Stimulated activated CD8-positive, alpha-beta memory T cell treated with anti-CD3 and anti-CD28 coated beads, Interleukin-12 subunit alpha, Interleukin-12 subunit beta, amount 100 ng/mL, for 1 hour (primary cell): ENCODE data around the gene PLCB2.

Experiments used
- DNase-seq: peaks from one replicate; pipeline ENCODE4 v3.0.0-alpha.2; 2020; ENCODE audit warnings: low read depth

Gene PLCB2, protein sequence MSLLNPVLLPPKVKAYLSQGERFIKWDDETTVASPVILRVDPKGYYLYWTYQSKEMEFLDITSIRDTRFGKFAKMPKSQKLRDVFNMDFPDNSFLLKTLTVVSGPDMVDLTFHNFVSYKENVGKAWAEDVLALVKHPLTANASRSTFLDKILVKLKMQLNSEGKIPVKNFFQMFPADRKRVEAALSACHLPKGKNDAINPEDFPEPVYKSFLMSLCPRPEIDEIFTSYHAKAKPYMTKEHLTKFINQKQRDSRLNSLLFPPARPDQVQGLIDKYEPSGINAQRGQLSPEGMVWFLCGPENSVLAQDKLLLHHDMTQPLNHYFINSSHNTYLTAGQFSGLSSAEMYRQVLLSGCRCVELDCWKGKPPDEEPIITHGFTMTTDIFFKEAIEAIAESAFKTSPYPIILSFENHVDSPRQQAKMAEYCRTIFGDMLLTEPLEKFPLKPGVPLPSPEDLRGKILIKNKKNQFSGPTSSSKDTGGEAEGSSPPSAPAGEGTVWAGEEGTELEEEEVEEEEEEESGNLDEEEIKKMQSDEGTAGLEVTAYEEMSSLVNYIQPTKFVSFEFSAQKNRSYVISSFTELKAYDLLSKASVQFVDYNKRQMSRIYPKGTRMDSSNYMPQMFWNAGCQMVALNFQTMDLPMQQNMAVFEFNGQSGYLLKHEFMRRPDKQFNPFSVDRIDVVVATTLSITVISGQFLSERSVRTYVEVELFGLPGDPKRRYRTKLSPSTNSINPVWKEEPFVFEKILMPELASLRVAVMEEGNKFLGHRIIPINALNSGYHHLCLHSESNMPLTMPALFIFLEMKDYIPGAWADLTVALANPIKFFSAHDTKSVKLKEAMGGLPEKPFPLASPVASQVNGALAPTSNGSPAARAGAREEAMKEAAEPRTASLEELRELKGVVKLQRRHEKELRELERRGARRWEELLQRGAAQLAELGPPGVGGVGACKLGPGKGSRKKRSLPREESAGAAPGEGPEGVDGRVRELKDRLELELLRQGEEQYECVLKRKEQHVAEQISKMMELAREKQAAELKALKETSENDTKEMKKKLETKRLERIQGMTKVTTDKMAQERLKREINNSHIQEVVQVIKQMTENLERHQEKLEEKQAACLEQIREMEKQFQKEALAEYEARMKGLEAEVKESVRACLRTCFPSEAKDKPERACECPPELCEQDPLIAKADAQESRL

DNA sequence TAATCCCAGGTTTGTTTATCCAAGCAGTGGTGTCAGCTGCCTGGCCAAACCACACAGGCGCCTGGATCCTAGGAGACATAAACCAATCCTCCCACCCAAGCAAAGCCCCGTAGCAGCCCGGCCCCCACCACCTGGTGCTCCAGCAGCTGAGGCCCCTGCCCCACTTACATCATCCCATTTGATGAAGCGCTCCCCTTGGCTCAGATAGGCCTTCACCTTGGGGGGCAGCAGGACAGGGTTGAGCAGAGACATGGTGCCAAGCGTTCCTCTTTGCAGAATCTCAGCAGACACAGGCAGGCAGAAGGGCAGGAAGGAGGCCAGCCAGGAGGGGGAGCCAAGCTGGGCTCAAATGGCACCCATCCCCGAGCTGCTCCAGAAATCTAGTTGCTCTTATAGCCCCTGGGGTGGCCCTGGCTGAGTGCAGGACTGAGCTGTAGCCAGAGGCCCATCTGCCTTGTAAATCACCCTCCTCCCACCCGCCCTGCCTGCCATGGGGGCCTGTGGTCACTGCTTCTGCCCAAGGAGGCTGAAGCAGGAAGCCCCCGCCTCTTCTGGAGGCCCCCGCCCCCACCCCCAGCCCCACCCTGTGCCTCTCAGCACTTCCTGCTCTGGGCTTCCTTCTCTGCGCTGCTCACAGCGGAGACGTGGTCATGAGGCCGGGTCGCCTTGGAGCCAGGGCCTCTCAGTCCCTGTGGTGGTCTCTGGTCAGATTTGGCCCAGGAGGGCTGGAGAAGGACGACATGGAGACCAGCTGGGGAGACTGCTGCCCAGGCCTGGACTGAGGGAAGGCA lies at the start of gene PLCB2:
PLCB2 (minus strand) TSS at position 515 of the 791 bp plus-strand sequence; CDS start at position 252, 263 bp downstream.
- DNase-seq: peak; percentile 47

DNA sequence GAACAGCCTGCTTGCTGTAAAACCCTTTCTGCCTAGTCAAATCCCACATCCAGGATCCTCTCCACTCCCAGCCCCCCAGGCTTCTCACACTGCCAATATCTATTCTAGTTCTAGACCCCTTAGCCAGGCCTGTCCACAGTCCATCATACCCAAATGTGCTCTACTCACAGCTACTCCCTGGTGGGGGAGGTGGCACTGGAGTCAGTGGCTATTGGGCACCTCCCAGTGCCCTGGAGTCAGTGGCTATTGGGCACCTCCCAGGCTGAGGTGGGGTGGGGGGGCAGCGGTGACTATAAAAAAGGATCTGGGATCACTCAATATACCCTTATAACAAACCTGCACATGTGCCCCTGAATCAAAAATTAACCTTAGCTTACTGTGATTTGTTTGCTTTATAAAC lies 49.5 kb upstream of the PLCB2 start:
- DNase-seq: no peak

DNA sequence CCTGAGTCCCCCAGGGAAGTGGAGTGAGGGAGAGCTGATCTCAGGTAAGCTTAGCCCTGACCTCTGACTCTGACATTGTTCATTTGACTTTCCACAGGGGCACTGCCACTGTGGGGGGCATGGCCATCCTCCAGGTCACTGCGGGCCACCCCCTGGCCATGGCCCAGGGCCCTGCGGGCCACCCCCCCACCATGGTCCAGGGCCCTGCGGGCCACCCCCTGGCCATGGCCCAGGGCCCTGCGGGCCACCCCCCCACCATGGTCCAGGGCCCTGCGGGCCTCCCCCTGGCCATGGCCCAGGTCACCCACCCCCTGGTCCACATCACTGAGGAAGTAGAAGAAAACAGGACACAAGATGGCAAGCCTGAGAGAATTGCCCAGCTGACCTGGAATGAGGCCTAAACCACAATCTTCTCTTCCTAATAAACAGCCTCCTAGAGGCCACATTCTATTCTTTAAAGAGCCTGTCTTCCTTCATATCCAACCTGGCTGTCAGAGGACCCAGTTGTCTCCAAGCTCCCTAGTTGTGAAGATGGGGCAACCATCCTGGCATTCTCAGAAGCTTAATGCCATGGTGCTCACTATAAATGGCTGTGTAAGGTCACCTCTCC lies 48.3 kb upstream of the PLCB2 start:
- no peak for DNase-seq

DNA sequence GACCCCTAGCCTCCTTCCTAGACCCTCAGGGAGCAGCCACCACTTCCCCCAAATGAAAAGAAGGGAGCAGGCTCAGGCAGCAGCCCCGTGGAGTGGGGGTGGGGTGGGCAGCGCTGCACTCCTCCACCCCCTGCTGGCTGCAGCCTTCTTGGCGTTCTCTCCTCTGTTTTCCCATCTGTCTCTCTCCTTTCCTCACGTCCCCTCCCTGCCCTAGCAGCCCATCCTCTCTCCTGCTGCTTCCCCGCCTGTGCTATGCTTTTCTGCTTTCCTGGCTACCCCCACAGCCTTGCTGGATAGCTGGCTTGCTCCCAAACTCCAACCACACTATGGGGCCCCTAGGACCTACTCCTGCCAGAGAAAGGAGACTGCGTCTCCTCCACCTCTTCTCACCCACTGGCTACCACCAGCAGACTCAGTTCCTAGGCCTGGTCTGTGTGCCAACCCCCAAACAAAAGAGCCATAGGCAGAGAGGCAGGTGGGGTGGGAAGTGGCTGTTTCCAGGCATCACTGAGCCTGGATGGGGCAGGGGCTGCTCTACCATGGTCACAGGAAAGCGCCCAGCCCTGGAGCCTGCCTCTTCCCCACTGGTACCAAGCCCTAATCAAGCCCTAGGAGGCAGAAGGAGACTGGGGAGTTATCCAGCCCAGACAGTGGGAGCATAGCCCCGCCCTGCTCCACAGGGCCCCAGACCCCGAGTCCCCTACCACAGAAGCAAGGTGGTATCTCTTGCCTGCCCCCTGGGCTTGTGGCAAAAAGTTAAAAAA lies 46.9 kb upstream of the PLCB2 start:
- DNase-seq: no peak

DNA sequence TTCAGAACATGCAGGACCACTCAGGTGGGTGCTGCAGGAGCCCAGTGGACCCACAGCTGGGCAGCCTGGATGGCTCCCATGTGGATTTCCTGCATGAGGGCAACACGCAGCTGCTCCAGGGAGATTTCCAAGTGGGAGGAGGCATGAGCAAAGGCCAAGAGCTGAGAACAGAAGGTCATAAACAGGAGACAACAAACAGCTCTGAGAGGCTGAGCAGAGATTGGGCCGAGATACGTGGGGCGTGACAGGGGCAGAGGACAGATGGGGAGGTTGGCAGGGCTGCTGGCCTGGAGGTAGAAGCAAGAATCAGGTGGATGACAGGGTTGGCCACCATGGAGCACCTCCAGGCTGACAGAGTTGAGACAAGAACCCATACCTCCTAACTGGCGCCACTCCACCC lies 46.0 kb upstream of the PLCB2 start:
- DNase-seq: no peak

DNA sequence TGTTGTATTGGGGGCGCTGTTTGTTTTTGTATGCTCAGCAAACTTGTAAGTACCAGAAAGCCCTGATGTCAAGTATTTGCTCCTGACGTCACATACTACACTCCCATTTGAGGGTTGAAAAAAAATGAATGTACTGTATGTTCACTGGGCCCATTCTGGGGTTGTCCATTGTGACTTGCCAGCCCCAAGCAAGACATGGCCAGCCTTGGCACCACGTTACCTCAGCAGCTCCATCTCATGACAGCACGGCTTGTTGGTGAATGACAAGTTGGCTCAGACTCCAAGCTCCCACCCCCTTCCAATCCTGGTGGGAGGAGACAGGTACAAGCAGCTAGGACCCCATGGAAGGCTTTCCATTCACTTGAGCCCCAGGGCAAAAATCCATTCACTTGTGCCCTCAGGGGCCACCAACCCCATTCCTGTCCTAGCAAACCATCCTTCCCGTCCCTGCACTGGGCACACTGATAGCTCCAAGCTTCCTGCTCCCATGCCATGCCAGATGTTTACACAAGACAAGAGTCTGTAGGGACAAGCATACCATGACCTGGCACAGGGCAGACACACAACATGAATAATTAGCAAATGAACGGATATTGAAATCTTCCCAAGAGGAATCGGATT lies 44.7 kb upstream of the PLCB2 start:
- DNase-seq: no peak

DNA sequence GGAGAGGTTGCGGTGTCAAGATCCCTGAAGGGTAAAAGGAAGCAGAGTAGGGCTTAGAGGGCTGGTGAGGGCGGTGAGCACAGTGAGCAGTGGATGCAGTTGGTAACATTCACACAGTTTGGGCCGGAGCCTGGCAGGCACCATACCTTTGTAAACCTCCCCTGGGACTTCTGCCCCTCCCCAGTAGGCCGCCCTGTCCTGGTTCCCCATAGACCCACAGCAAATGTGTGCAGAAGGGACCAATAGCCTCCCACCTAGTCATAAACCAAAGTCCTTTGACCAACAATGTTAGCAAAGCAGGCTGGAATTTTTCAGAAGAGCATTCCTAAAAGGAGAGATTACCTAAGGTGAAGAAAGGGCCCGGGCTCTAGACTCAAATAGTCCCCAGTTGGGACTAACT lies 41.4 kb upstream of the PLCB2 start:
- DNase-seq: no peak

DNA sequence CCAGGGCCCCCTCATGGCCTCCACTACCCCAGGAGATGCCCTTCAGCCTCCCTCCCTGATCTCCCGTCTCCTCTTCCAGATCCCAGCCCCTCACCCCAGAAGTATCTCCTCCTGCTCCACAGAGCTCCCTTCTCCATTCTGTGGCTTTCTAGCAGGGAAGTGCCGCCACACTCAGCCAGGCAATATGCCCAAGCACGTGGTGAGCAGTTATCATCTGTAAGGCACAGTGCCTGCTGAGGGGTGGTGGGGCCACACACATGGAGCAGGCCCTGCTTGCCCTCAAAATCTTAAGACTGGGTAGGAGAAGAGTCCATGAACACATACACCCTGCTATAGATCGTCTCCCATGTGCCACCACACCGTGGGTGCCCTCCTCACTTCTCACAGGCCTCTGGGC lies 40.7 kb upstream of the PLCB2 start:
- DNase-seq: no peak

DNA sequence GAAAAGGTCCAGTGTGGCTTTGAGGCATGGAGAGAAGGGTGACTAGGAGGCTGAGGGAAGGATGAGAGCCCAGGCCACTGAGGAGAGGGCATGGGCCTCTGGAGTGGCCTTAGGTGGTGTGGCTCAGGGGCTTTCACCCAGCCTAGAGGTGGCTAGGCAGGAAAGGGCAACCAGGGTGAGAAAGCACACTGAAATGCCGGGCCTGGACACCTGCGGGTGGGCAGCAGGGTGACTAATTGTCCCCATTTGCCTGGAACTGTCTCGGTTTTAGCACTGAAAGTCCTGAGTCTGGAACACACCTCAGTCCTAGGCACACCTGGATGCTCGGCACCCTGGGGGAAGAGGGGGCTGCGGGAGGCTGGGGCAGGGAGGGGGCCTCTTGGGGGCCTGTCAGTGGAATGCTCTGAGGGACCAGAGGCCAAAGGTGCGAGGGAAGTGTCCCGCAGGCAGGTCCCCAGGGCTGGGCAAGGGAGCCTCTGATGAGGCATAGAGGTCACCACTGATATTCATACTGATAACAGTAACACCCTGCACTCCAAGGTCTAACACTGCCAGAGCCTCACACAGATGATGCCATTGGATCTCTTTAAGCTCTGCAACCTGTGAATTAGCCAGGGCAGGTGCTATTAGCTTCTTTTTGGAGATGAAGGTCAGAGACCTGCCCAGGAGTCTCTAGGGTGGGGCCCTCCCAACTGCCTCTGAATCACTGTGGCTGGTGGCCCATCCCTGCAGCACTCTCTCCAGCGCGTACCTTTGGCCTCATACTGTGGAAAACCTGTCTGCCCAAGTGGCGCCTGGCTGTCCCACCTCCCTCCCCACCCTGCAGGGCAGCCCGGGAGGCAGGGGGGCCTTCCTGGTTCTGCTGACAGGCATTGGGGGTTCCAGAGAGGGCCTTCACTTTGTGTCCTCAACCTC lies 40.1 kb upstream of the PLCB2 start:
- no peak for DNase-seq

DNA sequence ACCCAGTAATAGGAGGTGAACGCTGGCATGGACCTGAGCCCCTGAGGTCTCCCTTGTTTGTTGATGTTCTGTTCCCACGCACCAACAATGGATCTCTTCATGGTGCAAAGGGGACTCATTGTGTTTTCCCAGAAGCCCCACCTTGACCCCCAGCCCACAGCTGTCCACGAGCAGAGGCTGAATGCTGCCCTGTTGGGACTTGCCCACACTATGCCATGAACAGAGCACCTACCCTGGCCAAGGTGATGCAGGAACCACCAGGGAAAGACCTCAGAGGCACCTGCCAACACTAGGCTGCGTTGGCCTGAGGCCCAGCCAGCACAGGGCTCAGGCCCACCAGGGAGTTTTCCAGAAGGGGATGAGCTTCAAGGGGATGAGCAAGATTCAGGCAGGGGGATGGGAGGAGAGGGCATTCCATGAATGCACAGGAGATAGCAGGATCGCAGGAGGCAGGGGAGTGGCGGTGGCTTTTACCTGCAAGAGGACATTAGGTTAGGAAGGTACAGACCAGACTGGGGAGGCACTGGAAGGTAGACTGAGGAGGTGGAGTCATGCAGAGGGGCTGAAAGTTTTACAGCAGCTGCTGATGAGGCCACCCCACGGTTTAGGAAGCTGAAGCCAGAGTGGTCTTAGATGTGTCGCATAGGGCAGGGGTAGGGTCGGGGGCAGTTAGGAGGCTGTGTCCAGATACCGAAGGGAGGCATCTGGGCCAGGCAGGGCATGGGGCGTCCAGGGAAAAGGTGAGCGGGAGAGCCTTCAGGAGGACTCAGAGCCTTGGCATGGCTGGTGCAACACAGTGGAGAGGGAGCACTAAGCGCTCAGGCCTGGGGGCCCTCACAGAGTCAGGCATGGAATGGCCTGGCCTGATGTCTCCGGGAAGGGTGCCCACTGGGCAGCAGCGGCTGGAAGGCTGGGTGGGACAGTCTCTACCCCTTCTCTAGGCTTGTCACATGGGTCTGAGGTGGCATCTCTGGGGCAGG lies 39.1 kb upstream of the PLCB2 start:
- no peak for DNase-seq

DNA sequence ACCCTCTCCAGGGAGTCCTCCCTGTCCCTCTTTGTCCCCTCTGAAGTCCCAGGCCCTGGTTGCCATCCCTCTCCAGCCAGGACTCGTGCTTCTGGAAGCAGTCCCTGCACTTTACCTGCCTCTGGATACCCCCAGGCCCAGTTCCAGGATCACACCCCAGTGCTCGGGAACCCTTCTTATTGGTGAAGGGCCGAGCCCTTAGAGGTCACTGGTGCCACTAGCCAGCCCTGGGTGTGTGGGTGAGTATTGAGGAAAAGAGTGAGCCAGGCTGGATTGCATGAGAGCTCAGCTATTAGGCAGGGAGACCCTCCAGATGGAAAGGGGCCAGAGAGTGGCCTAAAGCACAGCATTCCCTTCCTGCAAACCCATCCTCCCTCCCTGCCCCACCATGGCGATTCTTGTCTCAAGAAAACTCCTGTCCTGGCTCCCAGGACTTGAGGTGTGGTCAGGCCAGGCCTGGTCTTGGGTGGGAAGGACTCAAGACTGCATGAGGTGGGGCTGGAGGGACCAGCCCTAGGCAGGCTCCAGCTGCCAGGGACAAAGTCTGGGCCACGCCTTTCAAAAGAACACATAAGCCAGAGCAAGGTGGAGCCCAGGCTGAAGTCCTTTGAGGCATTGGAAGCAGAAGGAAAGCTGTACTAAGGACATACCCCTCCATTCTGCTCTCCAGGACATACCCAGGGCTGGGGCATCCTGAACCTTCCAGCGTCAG lies 38.3 kb upstream of the PLCB2 start:
- DNase-seq: no peak

DNA sequence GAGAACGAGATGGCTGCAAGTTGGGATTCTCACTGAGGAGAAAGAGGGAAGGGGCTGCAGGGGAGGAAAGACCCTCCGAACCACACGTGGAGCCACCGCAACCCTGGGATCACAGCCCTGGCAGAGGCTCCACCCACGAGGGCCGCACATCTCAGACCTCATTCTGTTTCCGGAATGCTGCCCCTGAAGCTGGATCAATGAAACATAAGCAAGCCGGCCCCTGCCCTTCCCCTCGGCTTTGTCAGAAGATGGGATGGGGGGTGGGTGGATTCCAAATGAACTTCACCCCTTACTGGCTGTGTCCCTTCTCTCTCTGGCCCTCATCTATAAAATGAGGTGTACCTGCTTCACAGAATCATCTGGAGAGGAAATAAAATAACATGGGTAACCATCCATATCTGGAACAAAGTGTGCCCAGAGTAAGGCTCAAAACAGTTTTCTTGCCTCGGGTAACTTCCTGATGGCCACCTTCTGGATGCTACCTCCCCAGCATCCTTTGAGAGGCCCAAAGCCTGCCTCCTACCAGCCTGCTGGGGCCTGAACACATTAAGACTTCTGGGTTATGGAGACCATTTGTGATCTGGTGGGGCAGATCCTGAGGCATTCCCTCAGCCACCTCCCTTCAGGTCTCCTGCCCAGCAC lies 37.6 kb upstream of the PLCB2 start:
- DNase-seq: no peak

DNA sequence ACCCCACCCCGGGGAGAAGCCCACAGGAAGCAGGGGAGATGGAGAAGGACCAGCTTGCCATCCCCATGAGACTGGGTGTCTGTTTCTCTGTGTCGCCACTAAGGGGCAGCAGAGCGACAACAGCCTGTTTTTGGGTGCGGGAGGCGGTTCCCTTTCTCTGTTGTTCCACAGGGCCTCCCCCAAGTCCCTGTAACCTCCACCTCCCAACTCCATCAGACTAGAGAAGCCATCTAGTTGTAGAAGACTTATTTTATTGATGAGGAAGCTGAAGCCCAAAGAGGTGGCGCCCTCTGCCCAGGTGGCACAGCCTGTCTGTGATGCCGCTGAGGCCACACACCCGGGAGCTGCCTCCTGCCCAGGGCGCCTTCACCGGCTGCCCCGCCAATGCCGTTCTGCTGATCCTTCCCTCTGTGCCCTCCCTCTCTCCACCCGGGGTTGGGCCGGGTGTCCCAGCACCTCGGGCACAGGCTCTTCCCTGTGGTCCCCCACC lies 36.9 kb upstream of the PLCB2 start:
- DNase-seq: peak; percentile 59

DNA sequence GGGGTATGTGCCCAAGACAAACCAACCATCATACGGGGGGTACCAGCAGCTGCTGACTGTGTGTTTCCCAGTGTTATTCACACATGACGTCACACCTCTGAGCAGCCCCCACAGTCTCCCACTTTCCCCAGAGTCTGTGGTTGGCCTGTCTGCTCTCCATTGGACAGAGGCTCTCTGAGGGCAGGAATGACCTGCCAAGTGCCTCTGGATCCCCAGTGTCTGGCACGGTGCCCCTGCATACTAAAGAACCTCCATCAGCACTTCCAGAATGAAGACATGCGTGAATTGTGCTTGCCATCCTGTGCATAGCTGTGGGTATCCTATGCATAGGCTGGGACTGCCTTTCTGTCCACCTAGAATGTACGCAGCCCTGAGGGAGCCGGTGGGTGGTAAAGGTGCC lies 36.5 kb upstream of the PLCB2 start:
- DNase-seq: no peak

DNA sequence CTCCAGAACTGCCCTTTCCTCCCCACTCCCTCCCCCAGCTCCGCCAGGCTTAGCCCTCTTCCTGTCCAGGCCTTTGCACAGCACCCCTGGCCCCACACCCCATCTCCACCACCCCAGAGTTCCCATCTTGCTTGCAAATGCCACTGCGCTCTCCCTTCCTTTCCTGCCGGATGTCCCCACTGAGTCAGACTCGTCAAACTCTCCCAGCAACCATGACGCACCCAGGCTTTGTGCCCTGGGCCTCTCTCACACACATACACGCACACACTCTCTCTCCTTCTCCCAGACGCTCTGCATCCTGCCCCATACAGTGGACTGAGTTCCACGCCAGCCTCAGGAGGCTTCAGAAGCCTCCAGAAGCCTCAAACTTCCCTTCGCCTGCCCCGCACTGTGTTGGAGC lies 35.8 kb upstream of the PLCB2 start:
- no peak for DNase-seq
